SK-N-SH treated with all-trans-retinoic acid at 6 μM for 48 hours (cell line): ENCODE data around the gene SMPD3.

Experiments used
- ATAC-seq: fragments of 200-7000 bp; cut with Tn5 transposase; 3 replicates; pipeline ENCODE4 v1.9.1; 2020; ENCODE audit warnings: mild to moderate bottlenecking, moderate library complexity
- ARNTL ChIP-seq: fragments of 450-650 bp; formaldehyde crosslinking; IDR thresholded peaks from 2 replicates; pipeline ENCODE4 v1.5.0; 2020; ENCODE audit warnings: low read depth, mild to moderate bottlenecking, moderate library complexity, borderline replicate concordance
- BACH2 ChIP-seq: fragments of 250-450 bp; sonication (Bioruptor Pico); IDR thresholded peaks from 2 replicates; pipeline ENCODE4 v1.9.0; 2021; ENCODE audit warnings: mild to moderate bottlenecking, borderline replicate concordance
- CSDC2 ChIP-seq: fragments of 250-450 bp; sonication (Bioruptor Pico); IDR thresholded peaks from 2 replicates; pipeline ENCODE4 v1.5.0; 2020; ENCODE audit warnings: mild to moderate bottlenecking, moderate library complexity
- ESRRG ChIP-seq: fragments of 250-450 bp; sonication (Bioruptor Pico); IDR thresholded peaks from 2 replicates; pipeline ENCODE4 v1.6.1; 2021; ENCODE audit warnings: mild to moderate bottlenecking
- GLIS3 ChIP-seq: fragments of 250-450 bp; sonication (Bioruptor Pico); IDR thresholded peaks from 2 replicates; pipeline ENCODE4 v1.5.0; 2020; ENCODE audit warnings: mild to moderate bottlenecking, moderate library complexity
- ISL1 ChIP-seq: fragments of 250-450 bp; sonication (Bioruptor Pico); IDR thresholded peaks from 2 replicates; pipeline ENCODE4 v2.1.2; 2022; ENCODE audit warnings: mild to moderate bottlenecking, moderate library complexity
- OSR1 ChIP-seq: fragments of 250-450 bp; sonication (Bioruptor Pico); IDR thresholded peaks from 2 replicates; pipeline ENCODE4 v1.8.0; 2022; ENCODE audit warnings: moderate library complexity, mild to moderate bottlenecking, inconsistent platforms
- PPARA ChIP-seq: fragments of 250-450 bp; sonication (Bioruptor Pico); IDR thresholded peaks from 2 replicates; pipeline ENCODE4 v1.5.0; 2020; ENCODE audit warnings: mild to moderate bottlenecking, borderline replicate concordance
- RARB ChIP-seq: fragments of 250-450 bp; sonication (Bioruptor Pico); IDR thresholded peaks from 2 replicates; pipeline ENCODE4 v1.8.0; 2021; ENCODE audit warnings: mild to moderate bottlenecking, moderate library complexity
- SNAI2 ChIP-seq: fragments of 250-450 bp; sonication (Bioruptor Pico); IDR thresholded peaks from 2 replicates; pipeline ENCODE4 v1.5.0; 2020; ENCODE audit warnings: mild to moderate bottlenecking, moderate library complexity
- TCF4 ChIP-seq: fragments of 250-450 bp; sonication (Bioruptor Pico); IDR thresholded peaks from 2 replicates; pipeline ENCODE4 v1.8.0; 2021; ENCODE audit warnings: mild to moderate bottlenecking, moderate library complexity, borderline replicate concordance
- TOX ChIP-seq: fragments of 250-450 bp; sonication (Bioruptor Pico); IDR thresholded peaks from 2 replicates; pipeline ENCODE4 v1.8.0; 2021; ENCODE audit warnings: mild to moderate bottlenecking, moderate library complexity, borderline replicate concordance
- ZC3H10 ChIP-seq: fragments of 250-450 bp; sonication (Bioruptor Pico); IDR thresholded peaks from 2 replicates; pipeline ENCODE4 v1.5.1; 2021; ENCODE audit warnings: mild to moderate bottlenecking, moderate library complexity
- ZFP3 ChIP-seq: fragments of 250-450 bp; sonication (Bioruptor Pico); IDR thresholded peaks from 2 replicates; pipeline ENCODE4 v1.5.0; 2020; ENCODE audit warnings: mild to moderate bottlenecking, moderate library complexity
- ZFP30 ChIP-seq: fragments of 450-650 bp; formaldehyde crosslinking; IDR thresholded peaks from 2 replicates; pipeline ENCODE4 v1.5.0; 2022; ENCODE audit warnings: mild to moderate bottlenecking, moderate library complexity
- ZNF565 ChIP-seq: fragments of 450-650 bp; formaldehyde crosslinking; conservative IDR thresholded peaks from 2 replicates; pipeline ENCODE4 v1.5.0; 2020; ENCODE audit warnings: low read depth, mild to moderate bottlenecking, moderate library complexity
- ZNF70 ChIP-seq: fragments of 450-650 bp; formaldehyde crosslinking; IDR thresholded peaks from 2 replicates; pipeline ENCODE4 v1.5.0; 2020; ENCODE audit warnings: mild to moderate bottlenecking, moderate library complexity
- ZNF8 ChIP-seq: fragments of 450-650 bp; formaldehyde crosslinking; IDR thresholded peaks from 2 replicates; pipeline ENCODE4 v1.5.0; 2020; ENCODE audit warnings: mild to moderate bottlenecking, moderate library complexity
- TF ChIP-seq, protein P1 (sequence below): fragments of 250-450 bp; sonication (Bioruptor Pico); IDR thresholded peaks from 2 replicates; pipeline ENCODE4 v1.5.0; 2020; ENCODE audit warnings: mild to moderate bottlenecking, moderate library complexity
- TF ChIP-seq, protein P2 (sequence below): fragments of 250-450 bp; sonication (Bioruptor Pico); IDR thresholded peaks from 2 replicates; pipeline ENCODE4 v1.8.0; 2020; ENCODE audit warnings: mild to moderate bottlenecking, moderate library complexity, borderline replicate concordance
- TF ChIP-seq, protein P3 (sequence below): fragments of 250-450 bp; sonication (Bioruptor Pico); IDR thresholded peaks from 2 replicates; pipeline ENCODE4 v1.5.1; 2020; ENCODE audit warnings: low read depth, mild to moderate bottlenecking, moderate library complexity
- TF ChIP-seq, protein P4 (sequence below): fragments of 250-450 bp; sonication (Bioruptor Pico); IDR thresholded peaks from 2 replicates; pipeline ENCODE4 v1.8.0; 2021; ENCODE audit warnings: low read depth, mild to moderate bottlenecking, moderate library complexity, borderline replicate concordance

Gene SMPD3

DNA sequence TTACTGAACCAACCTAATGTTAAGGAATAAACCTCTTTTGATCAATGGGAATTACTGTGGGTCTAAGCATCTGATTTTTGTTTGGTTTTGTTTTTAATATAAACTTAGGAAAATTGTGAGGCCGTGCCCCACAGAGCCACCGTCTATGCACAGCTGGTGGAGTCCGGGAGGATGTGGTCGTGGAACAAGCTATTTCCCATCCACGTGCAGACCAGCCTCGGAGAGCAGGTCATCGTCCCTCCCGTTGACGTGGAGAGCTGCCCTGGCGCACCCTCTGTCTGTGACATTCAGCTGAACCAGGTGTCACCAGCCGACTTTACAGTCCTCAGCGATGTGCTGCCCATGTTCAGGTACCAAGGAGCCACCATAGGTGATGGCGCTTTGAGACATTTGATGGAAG lies 109.1 kb downstream of the SMPD3 start:
- TF ChIP-seq ZFP30 (CRISPR knock-in tag) (no peak), ZFP3 (CRISPR knock-in tag) (no peak), ZC3H10 (no peak), ZNF565 (CRISPR knock-in tag) (no peak)
- ATAC-seq = no peak

DNA sequence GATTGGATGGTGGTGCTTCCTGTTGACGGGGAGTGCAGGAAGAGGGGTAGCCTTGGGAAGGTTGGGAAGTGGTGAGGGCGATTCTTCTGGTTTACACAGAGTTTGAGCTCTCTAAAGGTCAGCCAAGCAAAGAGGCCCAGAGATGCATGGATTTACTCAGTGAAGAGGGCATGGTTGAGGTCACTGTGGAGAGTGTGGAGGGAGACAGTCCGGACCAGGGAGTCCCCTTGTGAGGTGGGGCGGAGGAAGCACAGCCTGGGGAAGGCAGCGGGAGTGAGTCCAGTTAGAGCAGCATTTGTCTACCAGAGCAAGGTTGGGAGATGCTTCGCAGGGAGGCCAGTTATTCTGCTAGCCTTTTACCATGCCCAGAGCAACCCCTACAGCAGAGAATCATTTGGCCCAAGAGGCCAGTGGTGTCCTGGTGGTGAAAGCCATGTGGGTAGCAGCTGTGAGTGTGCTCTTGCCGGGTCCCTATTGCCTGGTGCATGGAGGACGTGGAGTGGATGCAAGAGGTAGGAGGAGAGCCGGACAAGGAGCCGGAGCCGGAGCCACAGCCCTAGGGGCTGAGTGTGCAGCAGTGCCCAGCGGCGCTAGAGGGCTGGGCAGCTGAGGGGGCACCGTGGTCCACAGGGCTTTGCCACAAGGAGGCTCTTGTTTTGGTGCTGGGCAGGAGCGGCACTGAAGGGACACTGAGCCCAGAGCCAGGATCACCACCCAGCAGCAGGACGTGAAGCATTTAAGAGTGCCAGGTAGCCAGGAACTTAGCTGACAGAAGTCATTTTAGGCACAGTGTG lies 109.8 kb downstream of the SMPD3 start:
- no peak for ATAC-seq
- TF ChIP-seq BACH2 (no peak), ESRRG (CRISPR knock-in tag) (no peak), ZNF565 (CRISPR knock-in tag) (no peak), TCF4 (no peak), SNAI2 (CRISPR knock-in tag) (no peak), ZFP30 (CRISPR knock-in tag) (no peak), ISL1 (CRISPR knock-in tag) (no peak), ZC3H10 (no peak), ARNTL (no peak), GLIS3 (CRISPR knock-in tag) (no peak), ZNF8 (CRISPR knock-in tag) (no peak), OSR1 (no peak), TOX (CRISPR knock-in tag) (no peak), PPARA (no peak), ZFP3 (CRISPR knock-in tag) (no peak)
- TF ChIP-seq, protein P1, sequence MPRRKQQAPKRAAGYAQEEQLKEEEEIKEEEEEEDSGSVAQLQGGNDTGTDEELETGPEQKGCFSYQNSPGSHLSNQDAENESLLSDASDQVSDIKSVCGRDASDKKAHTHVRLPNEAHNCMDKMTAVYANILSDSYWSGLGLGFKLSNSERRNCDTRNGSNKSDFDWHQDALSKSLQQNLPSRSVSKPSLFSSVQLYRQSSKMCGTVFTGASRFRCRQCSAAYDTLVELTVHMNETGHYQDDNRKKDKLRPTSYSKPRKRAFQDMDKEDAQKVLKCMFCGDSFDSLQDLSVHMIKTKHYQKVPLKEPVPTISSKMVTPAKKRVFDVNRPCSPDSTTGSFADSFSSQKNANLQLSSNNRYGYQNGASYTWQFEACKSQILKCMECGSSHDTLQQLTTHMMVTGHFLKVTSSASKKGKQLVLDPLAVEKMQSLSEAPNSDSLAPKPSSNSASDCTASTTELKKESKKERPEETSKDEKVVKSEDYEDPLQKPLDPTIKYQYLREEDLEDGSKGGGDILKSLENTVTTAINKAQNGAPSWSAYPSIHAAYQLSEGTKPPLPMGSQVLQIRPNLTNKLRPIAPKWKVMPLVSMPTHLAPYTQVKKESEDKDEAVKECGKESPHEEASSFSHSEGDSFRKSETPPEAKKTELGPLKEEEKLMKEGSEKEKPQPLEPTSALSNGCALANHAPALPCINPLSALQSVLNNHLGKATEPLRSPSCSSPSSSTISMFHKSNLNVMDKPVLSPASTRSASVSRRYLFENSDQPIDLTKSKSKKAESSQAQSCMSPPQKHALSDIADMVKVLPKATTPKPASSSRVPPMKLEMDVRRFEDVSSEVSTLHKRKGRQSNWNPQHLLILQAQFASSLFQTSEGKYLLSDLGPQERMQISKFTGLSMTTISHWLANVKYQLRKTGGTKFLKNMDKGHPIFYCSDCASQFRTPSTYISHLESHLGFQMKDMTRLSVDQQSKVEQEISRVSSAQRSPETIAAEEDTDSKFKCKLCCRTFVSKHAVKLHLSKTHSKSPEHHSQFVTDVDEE (CRISPR knock-in tag) = no peak
- TF ChIP-seq, protein P2, sequence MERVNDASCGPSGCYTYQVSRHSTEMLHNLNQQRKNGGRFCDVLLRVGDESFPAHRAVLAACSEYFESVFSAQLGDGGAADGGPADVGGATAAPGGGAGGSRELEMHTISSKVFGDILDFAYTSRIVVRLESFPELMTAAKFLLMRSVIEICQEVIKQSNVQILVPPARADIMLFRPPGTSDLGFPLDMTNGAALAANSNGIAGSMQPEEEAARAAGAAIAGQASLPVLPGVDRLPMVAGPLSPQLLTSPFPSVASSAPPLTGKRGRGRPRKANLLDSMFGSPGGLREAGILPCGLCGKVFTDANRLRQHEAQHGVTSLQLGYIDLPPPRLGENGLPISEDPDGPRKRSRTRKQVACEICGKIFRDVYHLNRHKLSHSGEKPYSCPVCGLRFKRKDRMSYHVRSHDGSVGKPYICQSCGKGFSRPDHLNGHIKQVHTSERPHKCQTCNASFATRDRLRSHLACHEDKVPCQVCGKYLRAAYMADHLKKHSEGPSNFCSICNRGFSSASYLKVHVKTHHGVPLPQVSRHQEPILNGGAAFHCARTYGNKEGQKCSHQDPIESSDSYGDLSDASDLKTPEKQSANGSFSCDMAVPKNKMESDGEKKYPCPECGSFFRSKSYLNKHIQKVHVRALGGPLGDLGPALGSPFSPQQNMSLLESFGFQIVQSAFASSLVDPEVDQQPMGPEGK (CRISPR knock-in tag) = no peak
- TF ChIP-seq, protein P3, sequence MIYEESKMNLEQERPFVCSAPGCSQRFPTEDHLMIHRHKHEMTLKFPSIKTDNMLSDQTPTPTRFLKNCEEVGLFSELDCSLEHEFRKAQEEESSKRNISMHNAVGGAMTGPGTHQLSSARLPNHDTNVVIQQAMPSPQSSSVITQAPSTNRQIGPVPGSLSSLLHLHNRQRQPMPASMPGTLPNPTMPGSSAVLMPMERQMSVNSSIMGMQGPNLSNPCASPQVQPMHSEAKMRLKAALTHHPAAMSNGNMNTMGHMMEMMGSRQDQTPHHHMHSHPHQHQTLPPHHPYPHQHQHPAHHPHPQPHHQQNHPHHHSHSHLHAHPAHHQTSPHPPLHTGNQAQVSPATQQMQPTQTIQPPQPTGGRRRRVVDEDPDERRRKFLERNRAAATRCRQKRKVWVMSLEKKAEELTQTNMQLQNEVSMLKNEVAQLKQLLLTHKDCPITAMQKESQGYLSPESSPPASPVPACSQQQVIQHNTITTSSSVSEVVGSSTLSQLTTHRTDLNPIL = no peak

DNA sequence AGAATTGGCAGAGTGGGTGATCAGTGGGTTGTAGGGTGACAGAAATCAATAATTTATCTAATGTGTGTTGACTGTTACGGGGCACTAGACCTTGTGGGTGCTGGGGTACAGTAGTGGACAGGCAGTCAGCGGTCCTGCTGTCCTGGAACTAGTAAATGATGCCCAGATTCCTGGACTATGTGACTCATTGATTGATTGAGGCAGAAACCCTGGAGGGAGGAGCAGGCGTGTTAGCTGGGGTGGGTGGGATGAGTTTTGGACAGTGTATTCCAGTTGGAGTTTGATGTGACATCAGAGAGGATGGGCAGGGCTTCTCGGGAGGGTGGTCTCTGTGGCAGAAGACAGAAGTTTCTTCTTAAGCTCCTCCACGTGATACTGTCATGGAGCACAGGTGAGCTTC lies 113.1 kb downstream of the SMPD3 start:
- no peak for ATAC-seq
- TF ChIP-seq GLIS3 (CRISPR knock-in tag) = no peak
- no peak for TF ChIP-seq TOX (CRISPR knock-in tag)
- TF ChIP-seq, protein P1 (CRISPR knock-in tag) = no peak
- TF ChIP-seq, protein P3 = no peak
- TF ChIP-seq RARB = no peak
- TF ChIP-seq PPARA = no peak
- no peak for TF ChIP-seq TCF4
- TF ChIP-seq, protein P4, sequence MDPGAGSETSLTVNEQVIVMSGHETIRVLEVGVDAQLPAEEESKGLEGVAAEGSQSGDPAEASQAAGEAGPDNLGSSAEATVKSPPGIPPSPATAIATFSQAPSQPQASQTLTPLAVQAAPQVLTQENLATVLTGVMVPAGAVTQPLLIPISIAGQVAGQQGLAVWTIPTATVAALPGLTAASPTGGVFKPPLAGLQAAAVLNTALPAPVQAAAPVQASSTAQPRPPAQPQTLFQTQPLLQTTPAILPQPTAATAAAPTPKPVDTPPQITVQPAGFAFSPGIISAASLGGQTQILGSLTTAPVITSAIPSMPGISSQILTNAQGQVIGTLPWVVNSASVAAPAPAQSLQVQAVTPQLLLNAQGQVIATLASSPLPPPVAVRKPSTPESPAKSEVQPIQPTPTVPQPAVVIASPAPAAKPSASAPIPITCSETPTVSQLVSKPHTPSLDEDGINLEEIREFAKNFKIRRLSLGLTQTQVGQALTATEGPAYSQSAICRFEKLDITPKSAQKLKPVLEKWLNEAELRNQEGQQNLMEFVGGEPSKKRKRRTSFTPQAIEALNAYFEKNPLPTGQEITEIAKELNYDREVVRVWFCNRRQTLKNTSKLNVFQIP (CRISPR knock-in tag) = no peak
- no peak for TF ChIP-seq ESRRG (CRISPR knock-in tag)
- no peak for TF ChIP-seq ZNF70 (CRISPR knock-in tag)
- no peak for TF ChIP-seq ISL1 (CRISPR knock-in tag)
- TF ChIP-seq, protein P2 (CRISPR knock-in tag) = no peak
- TF ChIP-seq CSDC2 (CRISPR knock-in tag) = no peak
- no peak for TF ChIP-seq ARNTL
